Thyroid gland (tissue), 4 donors: ENCODE data around the gene CCDC117.

Experiments used
- CTCF ChIP-seq, 6 experiments: fragments of 200-600 bp in 3 of 6; fragments of 450-650 bp in 3 of 6; sonication (generic) in 3 of 6; IDR thresholded peaks; one replicate each; pipeline ENCODE4 v1.5.1; 2016 to 2019; ENCODE audit warnings: antibody characterized with exemption in 6 of 6, mild to moderate bottlenecking in 2 of 6, inconsistent platforms in 1 of 6, moderate library complexity in 1 of 6
- POLR2A ChIP-seq, 2 donors: fragments of 450-650 bp; IDR thresholded peaks; one replicate each; pipeline ENCODE4 v1.6.1; 2017; ENCODE audit warnings: antibody characterized with exemption in 2 of 2, mild to moderate bottlenecking in 2 of 2, moderate library complexity in 1 of 2

DNA sequence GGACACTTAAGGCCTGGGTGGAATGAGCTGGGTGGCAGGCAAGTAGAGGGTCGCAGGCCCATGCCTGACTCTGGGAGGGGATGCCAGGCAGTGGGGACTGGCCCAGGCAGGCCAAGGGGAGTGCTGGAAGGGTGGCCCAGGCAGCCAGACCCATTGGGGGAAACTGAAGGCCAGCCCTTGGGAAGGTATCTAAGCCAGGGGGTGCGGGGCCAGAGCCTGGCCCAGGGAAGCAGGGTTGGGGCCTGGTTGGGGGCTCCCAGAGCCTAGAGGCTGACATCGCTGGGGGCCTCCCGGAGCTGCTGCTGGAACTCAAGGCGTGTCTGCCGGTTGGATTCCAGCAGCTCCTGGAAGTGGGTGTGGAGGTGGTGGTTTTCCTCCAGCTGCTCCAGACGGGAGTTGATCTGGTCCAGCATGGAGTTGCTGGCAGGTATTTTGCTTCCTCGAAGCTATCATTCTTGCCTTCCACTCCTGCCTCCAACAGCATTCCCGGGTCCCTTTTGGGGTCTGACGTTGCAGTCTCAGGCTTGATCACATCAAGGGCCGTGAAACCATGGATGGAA is 63.2 kb downstream of the CCDC117 start:
- no peak for TF ChIP-seq CTCF (IDR thresholded peaks at IDR 0.05)
- no peak for TF ChIP-seq POLR2A (IDR thresholded peaks at IDR 0.05)
